Measurements from ENCODE around the gene KRTAP19-7.

KRTAP19-7 gene

DNA sequence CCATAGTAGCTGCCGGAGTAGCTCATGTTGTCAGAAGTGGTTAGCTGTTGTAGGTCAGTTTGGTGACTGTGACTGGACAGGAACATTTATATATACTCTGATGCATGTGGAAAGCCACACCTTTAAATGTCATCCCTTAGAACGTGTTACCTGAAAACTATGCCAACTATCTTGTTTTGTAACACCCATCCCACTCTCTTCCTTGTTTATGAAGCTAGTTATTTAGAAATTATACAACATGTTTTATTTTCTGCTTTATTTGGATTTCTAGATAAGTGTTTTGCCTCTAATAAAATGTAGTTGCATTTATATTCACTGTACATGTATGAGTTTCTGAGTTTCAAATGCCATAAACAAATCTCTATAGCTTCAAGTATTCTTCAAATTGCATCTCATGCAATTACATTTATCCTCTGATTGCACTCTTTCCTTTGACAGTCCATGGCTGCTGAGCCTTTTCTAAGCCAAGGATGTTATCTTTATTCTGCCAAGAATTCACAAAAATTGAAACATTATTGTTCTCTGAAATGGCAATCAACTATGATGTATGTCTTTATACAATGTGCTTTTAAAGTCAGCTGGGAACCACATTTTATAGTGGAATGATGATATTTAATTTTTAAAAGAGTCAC lies at the start of gene KRTAP19-7:
KRTAP19-7 (minus strand) TSS at position 51 of the 632 bp plus-strand sequence; CDS start at position 26, 25 bp downstream.
- DNase-seq (ENCODE audit: low read depth, low spot score) = no peak

- no peak for DNase-seq (ENCODE audit: low read depth, low spot score)
Measured at GRCh38 chr21:30605968-30606367, 44.9 kb upstream of the KRTAP19-7 start.

- DNase-seq (ENCODE audit: low read depth, low spot score) = no peak
Measured at GRCh38 chr21:30600787-30601186, 39.7 kb upstream of the KRTAP19-7 start, which contains the start of gene KRTAP22-1. Gene KRTAP22-1 (plus strand): TSS chr21:30601087.

- no peak for DNase-seq (ENCODE audit: low read depth, low spot score)
Measured at GRCh38 chr21:30598802-30599201, 37.7 kb upstream of the KRTAP19-7 start, which contains the start of gene KRTAP6-2. Gene KRTAP6-2 (minus strand): TSS chr21:30598902. CDS start chr21:30598874, 28 bp downstream.

GRCh38 chr21:30592140-30592539 lies 31.0 kb upstream of the KRTAP19-7 start, which contains the start of gene KRTAP6-3:
Gene KRTAP6-3 (plus strand): TSS chr21:30592440. CDS start chr21:30592446, 6 bp downstream.
- DNase-seq (ENCODE audit: low read depth, low spot score) = no peak

- no peak for DNase-seq (ENCODE audit: low read depth, low spot score)
Measured at GRCh38 chr21:30590297-30590696, 29.2 kb upstream of the KRTAP19-7 start, which contains the start of gene KRTAP22-2. Gene KRTAP22-2 (minus strand): TSS chr21:30590397.

GRCh38 chr21:30582870-30583269 lies 21.8 kb upstream of the KRTAP19-7 start:
- DNase-seq (ENCODE audit: low read depth, low spot score) = no peak

- DNase-seq (ENCODE audit: low read depth, low spot score) = no peak
Measured at GRCh38 chr21:30580132-30580531, 19.0 kb upstream of the KRTAP19-7 start.

- DNase-seq (ENCODE audit: low read depth, low spot score) = no peak
Measured at GRCh38 chr21:30579346-30579745, 18.2 kb upstream of the KRTAP19-7 start.

DNA sequence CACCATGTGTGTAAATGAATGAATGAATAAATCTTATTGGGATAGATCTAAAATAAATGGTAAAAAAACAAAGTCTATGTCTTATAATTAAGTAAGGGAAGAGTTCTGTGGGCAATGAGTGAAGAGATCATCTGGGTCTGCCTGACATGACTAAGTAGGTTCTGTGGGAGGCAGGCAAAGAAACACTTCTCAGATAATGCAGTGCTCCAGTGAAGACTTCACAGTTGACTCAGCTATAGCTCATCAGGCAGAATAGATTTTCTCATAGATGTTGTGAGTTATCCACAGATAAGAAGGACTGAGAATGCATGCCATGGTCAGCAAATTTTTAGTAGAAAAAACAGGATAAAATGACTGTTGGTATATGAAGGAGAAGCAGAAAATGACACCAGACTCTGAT lies 16.7 kb upstream of the KRTAP19-7 start:
- no peak for DNase-seq (ENCODE audit: low read depth, low spot score)

DNA sequence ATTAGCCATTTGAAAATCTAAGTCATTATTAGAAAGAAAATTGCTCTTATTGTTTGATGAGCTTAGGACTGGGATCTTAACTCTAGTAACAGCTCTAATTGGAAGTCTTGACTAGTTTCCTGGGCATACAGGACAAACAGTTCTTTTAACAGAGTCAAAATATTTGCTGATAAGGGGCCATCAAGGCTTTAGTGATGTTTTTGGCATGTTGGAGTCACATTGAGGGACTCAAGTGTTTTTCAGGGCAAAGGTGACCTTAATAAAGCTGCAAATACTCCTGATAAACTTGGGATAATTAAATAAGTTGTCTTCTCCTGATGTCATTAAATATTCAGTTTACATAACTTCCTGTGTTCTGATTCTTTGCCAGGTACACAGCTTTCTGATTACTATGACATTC lies 6.5 kb upstream of the KRTAP19-7 start:
- DNase-seq (ENCODE audit: low read depth, low spot score) = no peak

GRCh38 chr21:30563630-30564029 lies 2.5 kb upstream of the KRTAP19-7 start:
- DNase-seq (ENCODE audit: low read depth, low spot score) = no peak

DNA sequence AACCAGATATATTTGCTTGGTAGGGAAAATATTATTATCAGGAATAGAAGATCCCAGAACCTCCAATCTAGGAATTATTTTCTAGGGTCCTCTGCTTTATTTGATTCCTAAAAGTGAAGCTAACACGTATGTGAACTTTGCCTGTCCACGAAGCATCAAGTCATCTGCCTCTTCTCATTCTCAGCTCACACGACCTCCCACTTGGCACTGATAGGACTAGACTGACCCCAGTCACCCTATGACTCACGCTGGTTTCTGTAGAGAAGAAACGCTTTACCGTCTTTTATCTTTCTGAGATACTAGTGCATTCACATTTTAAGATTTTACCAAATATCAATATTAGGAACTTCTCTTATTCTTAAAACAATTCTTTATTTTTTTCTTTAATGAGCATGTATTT lies 2.0 kb upstream of the KRTAP19-7 start:
- DNase-seq (ENCODE audit: low read depth, low spot score) = no peak

DNA sequence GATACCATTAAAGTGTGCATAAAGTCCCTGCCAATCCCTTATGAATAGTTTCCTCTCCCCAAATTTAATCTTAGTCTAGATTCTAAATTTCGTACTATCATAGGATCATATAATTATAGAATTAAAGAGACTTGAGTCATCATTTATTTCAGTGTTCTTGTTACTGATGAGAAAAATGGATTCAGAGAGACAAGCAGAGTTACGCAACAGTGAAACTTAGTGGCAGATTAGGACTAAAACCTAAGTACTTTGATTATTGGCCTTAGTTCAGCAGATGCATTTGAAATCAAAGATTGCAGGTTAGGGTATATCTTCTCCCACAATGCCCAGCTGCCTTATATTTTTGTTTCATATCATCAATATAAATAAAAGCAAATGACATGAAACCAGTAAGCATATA lies 843 bp upstream of the KRTAP19-7 start:
- no peak for DNase-seq (ENCODE audit: low read depth, low spot score)

- DNase-seq (ENCODE audit: low read depth, low spot score) = no peak
Measured at GRCh38 chr21:30555095-30555494, 6.0 kb downstream of the KRTAP19-7 start.

DNA sequence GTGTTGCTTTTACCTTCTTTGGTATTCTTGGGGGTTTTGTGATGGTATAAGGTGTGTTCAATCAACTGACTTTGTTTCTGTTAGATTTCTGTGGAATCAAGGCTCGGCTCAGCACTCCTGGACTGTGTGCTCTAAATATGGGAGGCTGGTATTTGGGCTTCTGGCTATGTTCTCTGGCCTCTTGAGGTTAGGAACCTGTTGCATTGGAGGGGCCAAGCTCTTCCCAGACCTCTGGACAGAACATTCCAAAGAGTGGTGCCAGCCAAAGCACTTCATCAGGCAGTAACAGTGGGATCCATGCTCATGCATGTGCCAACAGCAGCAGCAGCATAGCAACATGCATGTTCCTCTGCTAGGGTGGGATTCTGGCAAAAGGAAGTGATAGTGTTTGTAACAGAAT lies 8.3 kb downstream of the KRTAP19-7 start:
- no peak for DNase-seq (ENCODE audit: low read depth, low spot score)

GRCh38 chr21:30541764-30542163 lies 19.4 kb downstream of the KRTAP19-7 start, which contains the start of gene KRTAP19-6:
Gene KRTAP19-6 (minus strand): TSS chr21:30541864. CDS start chr21:30541833, 31 bp downstream.
- DNase-seq (ENCODE audit: low read depth, low spot score) = no peak

GRCh38 chr21:30518876-30519275 lies 42.2 kb downstream of the KRTAP19-7 start:
- no peak for DNase-seq (ENCODE audit: low read depth, low spot score)

DNA sequence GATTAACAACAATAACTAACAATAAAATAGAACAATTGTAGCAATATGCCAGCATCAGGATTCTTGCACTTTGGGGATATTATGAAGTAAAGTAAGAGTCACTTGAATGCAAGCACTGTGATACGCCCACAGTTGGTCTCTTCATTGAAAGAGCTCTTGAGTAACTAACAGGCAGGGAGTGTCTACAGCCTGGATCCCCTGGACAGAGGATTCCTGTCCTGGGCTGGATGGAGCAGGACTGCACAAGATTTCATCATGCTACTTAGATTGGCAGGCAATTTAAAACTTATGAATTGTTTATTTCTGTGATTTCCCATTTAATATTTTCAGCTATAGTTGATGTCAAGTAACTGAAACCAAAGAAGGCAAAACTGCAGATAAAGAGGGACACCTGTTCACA lies 45.4 kb downstream of the KRTAP19-7 start:
- no peak for DNase-seq (ENCODE audit: low read depth, low spot score)

Measured in ELF-1 (cell line).